GM12873 (cell line): ENCODE results near the gene GRIK4.

ENCODE experiments used
- TF ChIP-seq, protein P1 (sequence below): IDR thresholded peaks from 2 replicates; pipeline ENCODE4 v1.5.1; 2012; ENCODE audit warnings: low read depth, mild to moderate bottlenecking, moderate library complexity, low read length, control low read depth; ENCODE audit not compliant: insufficient read depth; ENCODE audit errors: missing control alignments

Gene GRIK4

DNA sequence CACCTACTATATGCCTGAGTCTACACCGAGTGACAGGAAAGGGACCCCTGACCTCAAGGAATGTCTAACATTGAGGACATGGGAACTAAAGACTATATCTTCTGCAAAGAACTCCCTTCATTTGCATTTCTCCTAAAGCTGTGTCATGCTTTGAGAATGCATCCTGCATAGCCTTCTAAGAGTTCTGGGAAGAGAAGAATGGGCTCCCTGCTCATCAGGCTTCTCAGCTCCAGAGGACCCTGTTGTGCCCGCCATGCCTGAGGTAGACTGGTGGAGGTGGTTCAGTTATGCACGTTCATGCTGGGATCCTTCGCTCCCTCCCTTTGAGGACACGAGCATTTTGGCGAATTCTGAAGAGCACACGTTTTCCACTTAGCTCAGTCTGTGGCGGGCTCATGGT lies 63.3 kb downstream of the GRIK4 start:
- TF ChIP-seq, protein P1, sequence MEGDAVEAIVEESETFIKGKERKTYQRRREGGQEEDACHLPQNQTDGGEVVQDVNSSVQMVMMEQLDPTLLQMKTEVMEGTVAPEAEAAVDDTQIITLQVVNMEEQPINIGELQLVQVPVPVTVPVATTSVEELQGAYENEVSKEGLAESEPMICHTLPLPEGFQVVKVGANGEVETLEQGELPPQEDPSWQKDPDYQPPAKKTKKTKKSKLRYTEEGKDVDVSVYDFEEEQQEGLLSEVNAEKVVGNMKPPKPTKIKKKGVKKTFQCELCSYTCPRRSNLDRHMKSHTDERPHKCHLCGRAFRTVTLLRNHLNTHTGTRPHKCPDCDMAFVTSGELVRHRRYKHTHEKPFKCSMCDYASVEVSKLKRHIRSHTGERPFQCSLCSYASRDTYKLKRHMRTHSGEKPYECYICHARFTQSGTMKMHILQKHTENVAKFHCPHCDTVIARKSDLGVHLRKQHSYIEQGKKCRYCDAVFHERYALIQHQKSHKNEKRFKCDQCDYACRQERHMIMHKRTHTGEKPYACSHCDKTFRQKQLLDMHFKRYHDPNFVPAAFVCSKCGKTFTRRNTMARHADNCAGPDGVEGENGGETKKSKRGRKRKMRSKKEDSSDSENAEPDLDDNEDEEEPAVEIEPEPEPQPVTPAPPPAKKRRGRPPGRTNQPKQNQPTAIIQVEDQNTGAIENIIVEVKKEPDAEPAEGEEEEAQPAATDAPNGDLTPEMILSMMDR, result no peak

DNA sequence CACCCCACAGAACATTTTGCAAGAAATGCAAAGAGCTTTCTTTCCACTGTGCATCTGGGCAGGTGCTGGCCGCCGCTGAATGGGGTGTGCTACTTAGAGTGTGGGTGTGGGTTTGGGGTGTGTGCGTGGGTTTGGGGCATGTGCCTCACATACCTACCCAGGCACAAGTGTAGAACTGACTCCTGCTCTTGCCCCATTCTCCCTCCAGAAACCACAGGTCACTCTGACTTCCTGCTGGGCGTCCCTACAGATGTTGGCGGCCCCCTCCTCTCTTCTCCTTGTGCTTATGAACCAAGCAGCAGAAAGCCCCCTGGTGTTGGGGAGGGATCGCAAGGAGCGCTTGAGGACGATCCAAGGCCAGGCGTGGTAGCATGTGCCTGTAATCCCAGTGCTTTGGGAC lies 63.9 kb downstream of the GRIK4 start:
- TF ChIP-seq, protein P1, result no peak

DNA sequence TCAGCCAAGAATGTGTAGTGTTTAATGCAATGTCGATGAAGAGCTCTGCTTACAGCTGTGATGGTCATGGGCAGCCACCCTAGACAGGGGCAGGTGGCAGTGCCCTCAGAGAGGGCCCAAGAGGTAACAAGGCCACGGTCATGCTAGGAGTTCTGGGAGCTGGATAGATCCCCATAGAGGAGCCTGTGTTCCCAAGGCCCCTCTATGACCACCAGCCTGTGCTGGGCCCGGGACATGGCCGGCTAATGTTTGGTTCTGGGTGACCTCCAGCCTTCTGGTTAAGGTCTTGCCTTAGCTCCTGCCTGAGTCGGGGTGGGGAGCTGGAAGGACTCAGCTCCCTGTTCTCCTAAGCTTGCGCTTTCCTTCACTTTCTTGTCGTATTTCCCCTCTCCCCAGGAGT lies 65.1 kb downstream of the GRIK4 start:
- TF ChIP-seq, protein P1, result no peak

DNA sequence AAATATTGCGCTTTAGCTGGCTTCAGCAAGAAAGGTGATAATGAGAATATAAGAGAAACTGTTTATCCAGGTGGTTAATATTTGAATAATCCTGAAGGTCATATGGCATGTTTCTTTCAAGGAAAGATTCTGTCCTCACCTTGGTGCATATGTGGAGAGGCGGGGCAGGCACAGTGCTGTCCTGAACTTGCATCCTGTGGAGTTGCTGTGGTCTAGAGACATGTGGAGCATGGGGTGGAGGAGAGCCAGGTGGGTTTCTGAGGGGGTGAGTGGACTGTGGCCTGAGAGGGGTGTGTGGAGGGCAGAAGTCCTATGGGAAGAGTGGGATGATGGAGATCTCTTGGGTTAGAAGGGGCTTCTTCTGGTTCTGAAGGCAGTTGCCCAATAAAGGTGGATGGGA lies 65.5 kb downstream of the GRIK4 start:
- TF ChIP-seq, protein P1, result no peak

DNA sequence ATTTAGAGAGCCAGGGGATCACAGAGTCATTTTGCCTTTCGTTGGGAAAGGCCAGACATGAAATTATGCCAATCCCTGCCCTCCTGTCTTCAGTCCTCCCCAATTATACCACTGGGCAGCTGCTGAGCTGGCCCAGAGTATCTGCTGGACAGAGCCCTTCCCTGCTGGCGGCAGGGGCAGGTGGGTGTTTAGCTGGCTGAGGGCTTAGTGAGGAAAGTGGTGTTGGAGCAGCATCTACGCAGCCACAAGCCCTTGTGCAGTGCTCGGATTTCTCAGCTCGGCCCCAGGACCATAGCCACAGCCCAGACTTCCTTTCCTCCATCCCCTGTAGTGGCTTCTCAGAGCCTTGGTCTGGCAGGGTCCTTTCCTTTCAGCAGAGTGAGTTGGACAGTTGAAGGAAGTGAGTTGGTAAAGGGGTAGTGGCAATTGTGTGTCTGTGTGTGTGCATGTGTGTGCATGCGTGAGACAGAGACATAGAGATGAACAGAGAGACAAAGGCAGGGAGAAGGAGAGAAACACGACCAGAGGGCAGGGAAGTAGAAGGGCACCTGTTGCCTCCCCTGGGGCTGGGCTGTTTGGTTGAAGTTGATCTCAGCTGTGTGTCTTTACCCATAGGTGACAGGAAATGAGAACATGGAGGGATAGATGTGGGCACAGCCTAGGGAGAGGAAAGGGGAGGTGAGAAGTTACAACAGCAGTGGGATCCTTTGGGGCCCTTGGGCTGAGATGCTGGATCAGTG lies 66.2 kb downstream of the GRIK4 start:
- TF ChIP-seq, protein P1, result no peak

DNA sequence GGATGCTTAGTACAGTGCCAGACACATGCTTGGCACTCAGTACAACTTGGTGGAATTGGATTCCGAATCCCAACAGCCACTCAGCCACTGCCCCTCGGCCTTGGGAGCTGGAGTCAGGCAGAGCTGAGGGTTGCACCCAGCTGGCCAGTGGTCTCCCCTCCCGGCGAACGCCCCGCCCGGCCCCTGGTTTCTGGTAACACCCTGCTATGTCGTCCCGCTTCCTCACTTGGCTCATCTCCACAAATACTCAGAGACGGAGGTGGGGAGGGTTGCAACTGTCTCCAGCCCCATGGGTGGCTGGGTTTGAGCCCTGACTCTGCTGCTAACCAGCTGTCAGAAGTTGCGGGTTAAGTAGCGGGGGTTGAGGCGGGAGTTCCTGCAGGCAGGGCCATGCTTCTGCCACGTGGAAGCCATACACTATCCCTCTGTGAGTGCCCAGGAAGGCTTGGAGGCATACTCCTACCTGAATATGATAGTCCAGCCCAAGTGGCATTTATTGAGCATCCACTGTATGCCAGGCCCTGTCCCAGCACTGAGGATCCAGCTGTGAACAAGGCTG lies 67.1 kb downstream of the GRIK4 start:
- TF ChIP-seq, protein P1, result no peak

DNA sequence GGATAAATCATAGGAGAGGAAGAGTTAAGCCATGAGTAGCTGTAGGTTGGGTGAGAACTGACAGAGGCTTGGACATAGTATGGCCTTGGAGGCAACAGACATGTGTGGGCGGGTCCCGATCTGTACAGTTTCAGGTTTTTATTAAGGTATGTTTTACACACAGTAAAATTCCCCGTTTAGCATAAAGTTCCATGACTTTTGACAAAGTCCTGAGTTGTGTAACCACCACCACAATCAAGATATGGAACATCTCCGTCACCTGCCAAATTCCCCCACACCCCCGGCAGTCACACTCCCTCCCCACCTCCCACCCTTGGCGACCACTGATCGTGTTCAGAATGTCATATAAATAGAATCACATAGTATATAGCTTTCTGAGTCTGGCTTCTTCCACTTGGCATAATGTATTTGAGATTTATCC lies 68.1 kb downstream of the GRIK4 start:
- TF ChIP-seq, protein P1, result no peak
